Caco-2 (cell line): ENCODE measurements around the gene SPINK4. TPM values are rescaled to one million over a fixed set of nuclear protein-coding genes. Genes with fewer than 3 reads are reported as not detected.

Experiments
- BruUV-seq: library from RNA; stranded (reverse); fragments of 400-500 nt; replicated peaks from 2 replicates; lab custom pipeline; 2021; lab: Mats Ljungman, UMichigan
- CTCF ChIA-PET: fragments of 300-600 bp; sonication (Branson Sonifier 250); formaldehyde crosslinking; loops from one replicate; lab custom pipeline; 2022; ENCODE audit warnings: antibody characterized with exemption; lab: Charles Lee
- POLR2A ChIA-PET: fragments of 300-600 bp; sonication (Branson Sonifier 250); formaldehyde crosslinking; loops from one replicate; lab custom pipeline; 2022; ENCODE audit warnings: antibody characterized with exemption; lab: Charles Lee
- DNase-seq, 2 experiments: peaks; one replicate each; pipeline versions ENCODE4 v3.0.0 to v3.0.0-alpha.2; 2020 to 2022
- H3K27me3 ChIP-seq: replicated peaks from 2 replicates; pipeline ENCODE4 v1.6.0; 2011; ENCODE audit warnings: low read length; ENCODE audit not compliant: control insufficient read depth, insufficient read depth
- H3K36me3 ChIP-seq: 2 replicates; pipeline ENCODE4 v1.5.1; 2011; ENCODE audit warnings: low read length; ENCODE audit not compliant: control insufficient read depth, insufficient read depth
- H3K4me1 ChIP-seq: fragments of 250-450 bp; sonication (Bioruptor Pico); 2 replicates; pipeline ENCODE4 v1.5.1; 2020; ENCODE audit warnings: mild to moderate bottlenecking
- H3K4me3 ChIP-seq: 2 replicates; pipeline ENCODE4 v1.5.1; 2011; ENCODE audit warnings: low read depth, mild to moderate bottlenecking, control low read depth, low read length
- H3K9me3 ChIP-seq: fragments of 250-450 bp; sonication (Bioruptor Pico); 2 replicates; pipeline ENCODE4 v1.5.1; 2020; ENCODE audit warnings: mild to moderate bottlenecking, moderate library complexity
- H3K27ac Mint-ChIP-seq: one replicate; pipeline ENCODE4 v1.8.0; 2022; ENCODE audit warnings: mixed read lengths; ENCODE audit not compliant: unreplicated experiment
- H3K27me3 Mint-ChIP-seq: one replicate; pipeline ENCODE4 v1.8.0; 2022; ENCODE audit warnings: mixed read lengths; ENCODE audit not compliant: insufficient read depth, unreplicated experiment
- H3K36me3 Mint-ChIP-seq: one replicate; pipeline ENCODE4 v1.8.0; 2022; ENCODE audit warnings: mild to moderate bottlenecking, mixed read lengths; ENCODE audit not compliant: insufficient read depth, unreplicated experiment
- H3K4me1 Mint-ChIP-seq: one replicate; pipeline ENCODE4 v1.8.0; 2022; ENCODE audit warnings: low read depth, mixed read lengths; ENCODE audit not compliant: unreplicated experiment
- H3K4me3 Mint-ChIP-seq: one replicate; pipeline ENCODE4 v1.8.0; 2022; ENCODE audit warnings: mild to moderate bottlenecking, moderate library complexity, mixed read lengths; ENCODE audit not compliant: unreplicated experiment
- H3K9me3 Mint-ChIP-seq: one replicate; pipeline ENCODE4 v1.8.0; 2022; ENCODE audit warnings: mixed read lengths; ENCODE audit not compliant: unreplicated experiment
- intact Hi-C: fragments of 100-400 bp; cut with micrococcal nuclease; formaldehyde crosslinking; loops from one replicate; pipeline ENCODE4 v1.10.0; 2022; ENCODE audit not compliant: unreplicated experiment
- total RNA-seq: library from RNA; stranded (reverse); gene quantifications from 2 replicates; pipeline ENCODE4 v1.2.3, GENCODE V29; 2022
- TF ChIP-seq, protein P1 (sequence below), 2 experiments: fragments of 200-600 bp in 1 of 2; IDR thresholded peaks; 1 replicate in 1 of 2; 2 replicates in 1 of 2; pipeline versions ENCODE4 v1.5.1 to v1.8.0; 2011 to 2022; ENCODE audit warnings: antibody characterized with exemption in 1 of 2, control low read depth in 1 of 2, inconsistent platforms in 1 of 2, low read depth in 1 of 2, low read length in 1 of 2, mild to moderate bottlenecking in 1 of 2, moderate library complexity in 1 of 2; ENCODE audit not compliant: insufficient read depth in 1 of 2, severe bottlenecking in 1 of 2, unreplicated experiment in 1 of 2

The SPINK4 gene
- total RNA-seq, 1 experiment from 2014 or later: 2.1 TPM

DNA sequence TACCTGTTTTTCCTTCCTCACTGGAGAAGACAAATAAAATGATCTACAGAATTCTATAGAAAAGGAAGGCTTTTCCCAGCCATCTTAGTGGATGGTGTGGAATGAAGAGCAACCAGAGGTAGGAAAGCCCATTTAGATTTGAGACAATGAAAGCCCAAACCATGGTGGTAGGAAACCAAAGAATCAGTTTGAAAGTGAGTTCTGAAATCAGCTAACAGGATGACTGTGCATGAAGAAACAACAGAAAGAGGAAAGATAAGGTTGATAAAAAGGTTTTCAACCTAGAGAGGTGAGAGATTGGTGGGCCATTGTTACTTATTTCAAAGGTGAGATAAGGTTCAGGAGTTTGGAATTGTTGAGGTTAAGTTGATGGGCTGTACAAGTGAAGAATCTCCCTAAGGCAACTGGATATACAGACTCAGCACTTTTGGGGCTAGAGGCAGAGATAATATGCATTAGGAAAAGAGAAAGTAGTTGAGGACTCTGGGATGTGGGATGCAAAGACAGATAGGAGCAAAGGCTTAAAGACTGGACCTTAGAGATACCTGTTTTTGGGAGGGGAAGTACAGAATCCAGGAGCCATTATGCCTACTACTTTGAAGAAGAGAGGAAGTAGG is 27.3 kb downstream of the SPINK4 start:
- no peaks in the 10 kb centered on the region for H3K9me3 ChIP-seq
- DNase-seq: no peak
- H3K27me3 Mint-ChIP-seq: no peaks in the 10 kb centered on the region
- TF ChIP-seq, protein P1, sequence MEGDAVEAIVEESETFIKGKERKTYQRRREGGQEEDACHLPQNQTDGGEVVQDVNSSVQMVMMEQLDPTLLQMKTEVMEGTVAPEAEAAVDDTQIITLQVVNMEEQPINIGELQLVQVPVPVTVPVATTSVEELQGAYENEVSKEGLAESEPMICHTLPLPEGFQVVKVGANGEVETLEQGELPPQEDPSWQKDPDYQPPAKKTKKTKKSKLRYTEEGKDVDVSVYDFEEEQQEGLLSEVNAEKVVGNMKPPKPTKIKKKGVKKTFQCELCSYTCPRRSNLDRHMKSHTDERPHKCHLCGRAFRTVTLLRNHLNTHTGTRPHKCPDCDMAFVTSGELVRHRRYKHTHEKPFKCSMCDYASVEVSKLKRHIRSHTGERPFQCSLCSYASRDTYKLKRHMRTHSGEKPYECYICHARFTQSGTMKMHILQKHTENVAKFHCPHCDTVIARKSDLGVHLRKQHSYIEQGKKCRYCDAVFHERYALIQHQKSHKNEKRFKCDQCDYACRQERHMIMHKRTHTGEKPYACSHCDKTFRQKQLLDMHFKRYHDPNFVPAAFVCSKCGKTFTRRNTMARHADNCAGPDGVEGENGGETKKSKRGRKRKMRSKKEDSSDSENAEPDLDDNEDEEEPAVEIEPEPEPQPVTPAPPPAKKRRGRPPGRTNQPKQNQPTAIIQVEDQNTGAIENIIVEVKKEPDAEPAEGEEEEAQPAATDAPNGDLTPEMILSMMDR (IDR thresholded peaks at IDR 0.05; ENCODE audit: insufficient read depth in 1 of 2, low read depth in 1 of 2, low read length in 1 of 2, severe bottlenecking in 1 of 2, unreplicated experiment in 1 of 2): no peak
- no peaks in the 10 kb centered on the region; the same call in 1 of the 2 replicates for H3K4me1 ChIP-seq
- no peak overlapping the region for H3K4me3 ChIP-seq
- H3K4me1 Mint-ChIP-seq: peaks cover 16% of the 10 kb centered on the region
- no peak overlapping the region for H3K4me3 Mint-ChIP-seq
- no peak overlapping the region for H3K27ac Mint-ChIP-seq
- H3K27me3 ChIP-seq: no peaks in the 10 kb centered on the region
- intact Hi-C loops: loop anchor here (10.0 kb wide), 1 partner anchor 58 kb away; no protein-coding TSS in a partner anchor
- no TSS peak for BruUV-seq
- CTCF ChIA-PET: no interaction called here
- peaks cover 2% of the 10 kb centered on the region; the same call in 1 of the 2 replicates for H3K36me3 ChIP-seq
- H3K36me3 Mint-ChIP-seq: peaks cover 33% of the 10 kb centered on the region
- POLR2A ChIA-PET: no interaction called here
- no peaks in the 10 kb centered on the region for H3K9me3 Mint-ChIP-seq

DNA sequence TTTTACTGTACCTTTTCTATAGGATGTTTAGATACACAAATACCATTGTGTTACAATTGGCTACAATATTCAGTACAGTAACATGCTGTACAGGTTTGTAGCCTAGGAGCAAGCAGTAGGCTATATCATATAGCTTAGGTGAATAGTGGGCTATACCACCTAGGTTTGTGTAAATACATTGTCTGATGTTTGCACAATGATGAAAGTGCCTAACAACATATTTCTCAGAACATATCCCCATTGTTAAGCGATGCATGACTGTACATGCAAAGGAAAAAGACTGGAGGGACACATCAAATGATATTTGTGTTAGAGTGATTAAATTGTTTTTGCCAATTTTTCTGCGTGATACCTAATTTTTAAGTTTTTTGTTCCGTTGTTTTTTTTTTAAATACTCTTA is 30.2 kb downstream of the SPINK4 start:
- TF ChIP-seq, protein P1 (IDR thresholded peaks at IDR 0.05; ENCODE audit: insufficient read depth in 1 of 2, low read depth in 1 of 2, low read length in 1 of 2, severe bottlenecking in 1 of 2, unreplicated experiment in 1 of 2): no peak
- intact Hi-C loops: no loop called here
- H3K36me3 Mint-ChIP-seq: peaks cover 38% of the 10 kb centered on the region
- Histone ChIP-seq H3K4me3 (no peak overlapping the region), H3K4me1 (no peaks in the 10 kb centered on the region; the same call in 1 of the 2 replicates), H3K9me3 (no peaks in the 10 kb centered on the region), H3K36me3 (peaks cover 3% of the 10 kb centered on the region; the same call in 1 of the 2 replicates), H3K27me3 (no peaks in the 10 kb centered on the region)
- CTCF ChIA-PET: no interaction called here
- H3K4me1 Mint-ChIP-seq: peaks cover 6% of the 10 kb centered on the region
- H3K9me3 Mint-ChIP-seq: no peaks in the 10 kb centered on the region
- no TSS peak for BruUV-seq
- no peaks in the 10 kb centered on the region for H3K27me3 Mint-ChIP-seq
- POLR2A ChIA-PET: no interaction called here
- H3K27ac Mint-ChIP-seq: no peak overlapping the region
- DNase-seq: no peak
- H3K4me3 Mint-ChIP-seq: no peak overlapping the region

DNA sequence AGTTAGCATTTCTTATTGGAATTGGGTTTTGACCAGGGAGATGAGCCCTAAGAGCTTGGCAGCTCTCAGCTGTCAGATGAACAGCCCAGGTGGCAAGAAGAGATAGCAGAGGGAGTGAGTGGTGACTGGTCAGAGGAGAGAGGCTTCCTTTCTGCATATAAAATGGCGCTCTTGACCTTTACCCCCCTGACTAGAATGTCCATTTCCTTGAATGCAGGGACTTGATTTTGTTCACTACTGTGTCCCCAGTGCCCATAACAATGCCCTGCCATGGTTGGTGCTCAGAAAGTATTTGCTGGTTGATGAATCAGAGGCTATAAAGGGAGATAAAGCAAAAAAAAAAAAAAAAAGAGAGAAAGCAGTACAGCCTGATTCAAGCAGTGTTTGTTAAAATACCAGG is 32.1 kb downstream of the SPINK4 start:
- no peaks in the 10 kb centered on the region for H3K27me3 Mint-ChIP-seq
- no TSS peak for BruUV-seq
- Histone ChIP-seq H3K27me3 (no peaks in the 10 kb centered on the region), H3K36me3 (peaks cover 3% of the 10 kb centered on the region; the same call in 1 of the 2 replicates), H3K4me1 (no peaks in the 10 kb centered on the region; the same call in 1 of the 2 replicates), H3K9me3 (no peaks in the 10 kb centered on the region), H3K4me3 (no peak overlapping the region)
- TF ChIP-seq, protein P1 (IDR thresholded peaks at IDR 0.05; ENCODE audit: insufficient read depth in 1 of 2, low read depth in 1 of 2, low read length in 1 of 2, severe bottlenecking in 1 of 2, unreplicated experiment in 1 of 2): no peak
- ChIA-PET POLR2A (no interaction called here), CTCF (no interaction called here)
- H3K36me3 Mint-ChIP-seq: peaks cover 39% of the 10 kb centered on the region
- no peaks in the 10 kb centered on the region for H3K9me3 Mint-ChIP-seq
- H3K27ac Mint-ChIP-seq: no peak overlapping the region
- H3K4me1 Mint-ChIP-seq: peaks cover 5% of the 10 kb centered on the region
- no peak overlapping the region for H3K4me3 Mint-ChIP-seq
- intact Hi-C loops: no loop called here
- DNase-seq: no peak
